Neural crest cell (in vitro differentiated cells): ENCODE measurements around the gene THOC7. TPM values are rescaled to one million over a fixed set of nuclear protein-coding genes. Genes with fewer than 3 reads are reported as not detected.

ENCODE experiments used
- DNase-seq: peaks from one replicate; pipeline ENCODE4 v3.0.0; 2021; ENCODE audit warnings: low read depth, mixed read lengths, low spot score
- H3K27ac Mint-ChIP-seq: one replicate; pipeline ENCODE4 v1.8.0; 2021; ENCODE audit warnings: mild to moderate bottlenecking, mixed read lengths; ENCODE audit not compliant: unreplicated experiment
- H3K27me3 Mint-ChIP-seq: 2 replicates; pipeline ENCODE4 v1.8.0; 2021; ENCODE audit warnings: low read depth, mild to moderate bottlenecking, mixed read lengths
- H3K36me3 Mint-ChIP-seq: 2 replicates; pipeline ENCODE4 v1.8.0; 2021; ENCODE audit warnings: low read depth, mild to moderate bottlenecking, mixed read lengths
- H3K4me1 Mint-ChIP-seq: 2 replicates; pipeline ENCODE4 v1.8.0; 2021; ENCODE audit warnings: mixed read lengths
- H3K4me3 Mint-ChIP-seq: one replicate; pipeline ENCODE4 v1.8.0; 2021; ENCODE audit warnings: mild to moderate bottlenecking, mixed read lengths
- H3K9me3 Mint-ChIP-seq: 2 replicates; pipeline ENCODE4 v1.8.0; 2021; ENCODE audit warnings: mixed read lengths
- long read RNA-seq: library from polyadenylated mRNA; unstranded; transcript quantifications from one replicate; pipeline ENCODE4 v2.0.0, GENCODE V29; 2020
- total RNA-seq: library from RNA; stranded (reverse); gene quantifications from 2 replicates; pipeline ENCODE4 v1.2.1, GENCODE V29; 2021
- TF ChIP-seq, protein P1 (sequence below): fragments of 200-600 bp; sonication (generic); conservative IDR thresholded peaks from 2 replicates; pipeline ENCODE4 v1.5.0; 2021; ENCODE audit warnings: antibody characterized with exemption, mild to moderate bottlenecking

The THOC7 gene
- 59.2 and 66.2 TPM in 2 replicates for total RNA-seq
- long read RNA-seq, transcript THOC7-201 (8 exons, 990 nt) = major isoform, 9 of 17 reads
- long read RNA-seq, partial matches to known transcripts = 4 of 17 reads
- long read RNA-seq, other reads (novel, unspliced or antisense) = 2 of 17 reads

- TF ChIP-seq, protein P1, sequence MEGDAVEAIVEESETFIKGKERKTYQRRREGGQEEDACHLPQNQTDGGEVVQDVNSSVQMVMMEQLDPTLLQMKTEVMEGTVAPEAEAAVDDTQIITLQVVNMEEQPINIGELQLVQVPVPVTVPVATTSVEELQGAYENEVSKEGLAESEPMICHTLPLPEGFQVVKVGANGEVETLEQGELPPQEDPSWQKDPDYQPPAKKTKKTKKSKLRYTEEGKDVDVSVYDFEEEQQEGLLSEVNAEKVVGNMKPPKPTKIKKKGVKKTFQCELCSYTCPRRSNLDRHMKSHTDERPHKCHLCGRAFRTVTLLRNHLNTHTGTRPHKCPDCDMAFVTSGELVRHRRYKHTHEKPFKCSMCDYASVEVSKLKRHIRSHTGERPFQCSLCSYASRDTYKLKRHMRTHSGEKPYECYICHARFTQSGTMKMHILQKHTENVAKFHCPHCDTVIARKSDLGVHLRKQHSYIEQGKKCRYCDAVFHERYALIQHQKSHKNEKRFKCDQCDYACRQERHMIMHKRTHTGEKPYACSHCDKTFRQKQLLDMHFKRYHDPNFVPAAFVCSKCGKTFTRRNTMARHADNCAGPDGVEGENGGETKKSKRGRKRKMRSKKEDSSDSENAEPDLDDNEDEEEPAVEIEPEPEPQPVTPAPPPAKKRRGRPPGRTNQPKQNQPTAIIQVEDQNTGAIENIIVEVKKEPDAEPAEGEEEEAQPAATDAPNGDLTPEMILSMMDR = no peak
- H3K27me3 Mint-ChIP-seq = no peaks in the 10 kb centered on the region
- peak; percentile 67 for DNase-seq
- H3K27ac Mint-ChIP-seq = peak within 1 kb of the TSS; percentile 97
- peak within 1 kb of the TSS; percentile 96 for H3K4me3 Mint-ChIP-seq
- no peaks in the 10 kb centered on the region for H3K9me3 Mint-ChIP-seq
- H3K36me3 Mint-ChIP-seq = peaks cover 2% of the 10 kb centered on the region
- H3K4me1 Mint-ChIP-seq = peaks cover 32% of the 10 kb centered on the region
Measured at GRCh38 chr3:63863150-63864007, at the start of gene THOC7, which contains the start of gene ATXN7. THOC7 (minus strand) TSS chr3:63863805; CDS start chr3:63863790, 15 bp downstream. ATXN7 (plus strand) TSS chr3:63863867; CDS start chr3:63912599, 48,732 bp downstream.

DNA sequence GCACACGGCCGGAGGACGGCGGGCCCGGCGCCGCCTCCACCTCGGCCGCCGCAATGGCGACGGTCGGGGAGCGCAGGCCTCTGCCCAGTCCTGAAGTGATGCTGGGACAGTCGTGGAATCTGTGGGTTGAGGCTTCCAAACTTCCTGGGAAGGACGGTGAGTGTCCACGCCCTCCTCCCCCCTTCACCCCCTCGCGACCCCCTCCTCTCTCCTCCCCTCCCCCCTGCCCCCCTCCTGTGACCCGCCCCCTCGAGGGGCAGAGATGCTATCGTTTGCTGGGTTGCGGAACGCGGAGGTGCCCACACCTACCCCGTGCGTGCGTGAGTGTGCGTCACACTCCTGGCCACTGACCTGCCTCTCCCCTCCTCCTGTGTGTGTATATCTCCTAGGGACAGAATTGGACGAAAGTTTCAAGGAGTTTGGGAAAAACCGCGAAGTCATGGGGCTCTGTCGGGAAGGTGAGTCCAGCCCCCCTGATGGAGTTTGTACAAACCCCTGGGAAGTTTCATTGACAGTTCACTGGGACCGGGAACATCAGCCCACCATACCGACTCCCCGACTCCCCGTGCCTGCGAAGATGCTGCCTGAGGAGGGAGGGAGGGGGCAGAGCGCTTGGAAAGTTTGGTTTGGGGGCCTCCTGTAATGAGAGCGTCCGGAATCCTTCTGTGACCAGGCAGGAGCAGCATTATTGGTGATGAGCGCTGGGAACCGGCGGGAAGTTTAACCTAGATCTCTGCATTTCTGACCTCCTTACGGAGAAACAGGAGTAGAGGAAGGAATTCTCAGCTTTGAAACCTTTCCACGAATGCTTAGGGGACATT lies 49.4 kb upstream of the THOC7 start:
- H3K27ac Mint-ChIP-seq = peak overlapping the region; percentile 92
- TF ChIP-seq, protein P1 = no peak
- peaks cover 7% of the 10 kb centered on the region for H3K27me3 Mint-ChIP-seq
- DNase-seq = no peak
- peaks cover 27% of the 10 kb centered on the region for H3K4me1 Mint-ChIP-seq
- no peaks in the 10 kb centered on the region for H3K9me3 Mint-ChIP-seq
- peak overlapping the region; percentile 96 for H3K4me3 Mint-ChIP-seq
- peaks cover 13% of the 10 kb centered on the region for H3K36me3 Mint-ChIP-seq

DNA sequence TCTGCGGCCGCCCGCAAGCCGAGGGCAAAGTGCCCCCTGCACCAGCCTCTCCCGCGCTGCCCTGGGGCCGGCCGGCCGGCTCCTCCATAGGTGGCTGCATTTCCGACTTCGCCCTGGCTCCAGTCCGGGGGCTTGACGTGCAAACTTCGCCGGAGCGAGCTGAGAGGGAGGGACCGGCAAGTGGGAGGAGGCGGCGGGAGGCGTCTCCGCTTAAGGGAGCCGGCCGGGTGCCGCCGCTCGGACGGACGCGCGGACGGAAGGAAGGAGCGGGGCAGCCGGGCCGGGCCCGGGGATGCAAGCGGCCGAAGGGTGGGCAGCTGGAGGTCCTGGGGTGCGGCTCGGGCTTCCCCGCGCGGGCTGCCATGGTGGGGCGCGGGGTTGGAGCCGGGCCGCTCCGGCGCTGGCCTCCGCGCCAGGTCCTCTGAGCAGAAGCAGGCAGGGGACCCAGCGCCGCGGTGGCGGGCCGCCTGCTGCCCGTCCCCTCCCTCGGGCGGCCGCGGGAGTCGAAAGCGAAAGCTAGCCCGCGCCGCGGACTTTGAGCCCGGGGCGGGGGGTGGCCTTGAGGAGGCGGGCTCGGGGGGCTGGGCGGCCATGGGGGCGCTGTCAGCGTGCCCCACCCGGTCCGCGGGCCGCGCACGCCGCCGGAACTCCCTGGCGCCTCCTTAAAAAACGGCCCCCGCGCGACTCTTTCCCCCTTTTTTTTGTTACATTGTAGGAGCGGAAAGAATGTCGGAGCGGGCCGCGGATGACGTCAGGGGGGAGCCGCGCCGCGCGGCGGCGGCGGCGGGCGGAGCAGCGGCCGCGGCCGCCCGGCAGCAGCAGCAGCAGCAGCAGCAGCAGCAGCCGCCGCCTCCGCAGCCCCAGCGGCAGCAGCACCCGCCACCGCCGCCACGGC lies 48.5 kb upstream of the THOC7 start, which contains the start of gene SCAANT1:
Gene SCAANT1, minus strand, starts transcription at position 511 of the 895 bp plus-strand sequence.
- Mint-ChIP-seq H3K4me3 (peak within 1 kb of the TSS; percentile 96), H3K27ac (peak within 1 kb of the TSS; percentile 92), H3K27me3 (peaks cover 7% of the 10 kb centered on the region), H3K4me1 (peaks cover 27% of the 10 kb centered on the region), H3K36me3 (peaks cover 6% of the 10 kb centered on the region), H3K9me3 (no peaks in the 10 kb centered on the region)
- TF ChIP-seq, protein P1 = peak; percentile 33
- DNase-seq = peak; percentile 76

DNA sequence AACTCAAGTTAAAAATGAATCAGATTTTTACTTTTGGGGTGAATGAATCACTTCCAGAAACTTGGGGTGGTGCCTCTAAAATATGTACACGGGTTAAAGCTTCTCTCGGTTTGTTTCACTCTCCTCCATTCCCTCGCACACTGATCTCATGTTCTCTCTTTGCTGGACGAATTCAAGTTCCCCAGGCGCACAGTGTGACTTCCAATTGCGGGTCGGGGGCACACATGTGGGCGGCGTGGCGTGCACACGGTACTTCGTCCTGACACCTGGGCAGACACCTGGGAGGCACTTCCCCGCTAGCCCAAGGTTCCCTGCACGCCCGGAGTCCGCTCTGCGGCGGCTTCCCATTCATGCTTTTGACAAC lies 47.9 kb upstream of the THOC7 start:
- Mint-ChIP-seq H3K36me3 (peaks cover 3% of the 10 kb centered on the region), H3K9me3 (no peaks in the 10 kb centered on the region), H3K4me1 (peaks cover 27% of the 10 kb centered on the region), H3K4me3 (peak overlapping the region; percentile 92), H3K27me3 (peaks cover 7% of the 10 kb centered on the region), H3K27ac (peak overlapping the region; percentile 92)
- no peak for DNase-seq
- TF ChIP-seq, protein P1 = no peak
